DMS79 treated with DMSO at 0.1 percent for 48 hours (cell line): Measurements from ENCODE around the gene MYL2.

Source experiments
- DNase-seq: peaks from one replicate; lab custom pipeline; 2025; lab: John Stamatoyannopoulos, UW

MYL2 gene

DNA sequence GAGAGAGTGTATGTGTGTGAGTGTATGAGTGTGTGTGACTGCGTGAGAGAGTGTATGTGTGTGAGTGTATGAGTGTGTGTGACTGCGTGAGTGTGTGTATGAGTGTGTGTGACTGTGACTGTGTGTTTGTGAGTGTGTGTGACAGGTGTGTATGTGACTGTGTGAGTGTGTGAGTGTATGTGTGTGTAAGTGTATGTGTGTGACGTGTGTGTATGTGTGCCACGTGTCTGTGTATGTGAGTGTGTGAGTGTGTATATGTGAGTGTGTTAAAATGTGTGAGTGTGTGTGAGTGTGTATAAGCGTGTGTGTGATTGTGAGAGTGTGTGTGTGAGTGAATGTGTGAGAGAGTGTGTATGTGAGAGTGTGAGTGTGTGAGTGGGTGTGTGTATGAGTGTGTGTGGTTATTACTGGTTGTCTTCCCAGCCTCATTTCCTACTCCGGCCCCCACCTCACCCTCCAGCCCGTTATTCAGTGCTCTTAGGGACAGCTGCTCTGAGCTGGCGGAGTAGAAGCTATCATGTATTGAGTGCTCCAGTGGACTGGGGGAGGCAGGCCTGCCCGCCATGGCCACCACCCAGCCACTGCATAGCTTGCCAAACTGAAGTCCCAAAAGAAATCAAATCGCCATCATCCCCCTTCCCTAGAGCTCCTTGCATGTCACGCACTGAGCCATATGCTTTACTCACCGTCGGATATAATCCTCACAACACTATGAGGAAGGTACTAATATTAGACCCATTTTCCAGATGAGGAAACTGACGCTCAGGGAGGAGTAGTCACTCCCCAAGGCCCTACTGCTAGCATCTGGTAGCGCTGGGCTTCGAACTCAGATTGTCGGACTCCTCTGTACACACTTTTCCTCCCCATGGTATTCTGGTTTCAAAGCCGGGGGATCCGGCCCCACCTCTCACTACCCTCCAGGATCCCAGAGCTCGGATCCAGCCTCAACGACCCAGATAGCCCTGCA, 10.3 kb upstream of the MYL2 start:
- no peak for DNase-seq

DNA sequence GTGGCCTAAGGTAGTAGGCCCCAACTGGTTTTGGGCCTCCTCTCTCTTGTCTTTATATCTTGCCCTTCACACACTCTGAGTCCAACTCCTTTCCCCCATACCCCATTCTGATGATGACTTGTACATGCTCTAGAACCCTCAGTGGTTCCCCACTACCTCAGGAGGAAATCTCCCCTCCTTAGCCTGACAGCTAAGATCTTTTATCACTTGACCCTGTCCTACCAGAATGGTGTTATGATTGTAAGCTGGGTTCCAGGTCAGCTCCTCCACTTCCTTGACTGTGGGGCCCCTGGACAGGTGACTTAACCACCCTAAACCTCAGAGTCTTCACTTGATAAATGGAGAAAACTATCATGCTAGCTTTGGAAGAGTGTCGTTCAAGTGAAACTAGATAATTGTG, 9.4 kb upstream of the MYL2 start:
- DNase-seq: no peak

GRCh38 chr12:110928700-110929099, 8.3 kb upstream of the MYL2 start:
- DNase-seq: no peak

GRCh38 chr12:110927546-110927945, 7.2 kb upstream of the MYL2 start:
- DNase-seq: no peak

DNA sequence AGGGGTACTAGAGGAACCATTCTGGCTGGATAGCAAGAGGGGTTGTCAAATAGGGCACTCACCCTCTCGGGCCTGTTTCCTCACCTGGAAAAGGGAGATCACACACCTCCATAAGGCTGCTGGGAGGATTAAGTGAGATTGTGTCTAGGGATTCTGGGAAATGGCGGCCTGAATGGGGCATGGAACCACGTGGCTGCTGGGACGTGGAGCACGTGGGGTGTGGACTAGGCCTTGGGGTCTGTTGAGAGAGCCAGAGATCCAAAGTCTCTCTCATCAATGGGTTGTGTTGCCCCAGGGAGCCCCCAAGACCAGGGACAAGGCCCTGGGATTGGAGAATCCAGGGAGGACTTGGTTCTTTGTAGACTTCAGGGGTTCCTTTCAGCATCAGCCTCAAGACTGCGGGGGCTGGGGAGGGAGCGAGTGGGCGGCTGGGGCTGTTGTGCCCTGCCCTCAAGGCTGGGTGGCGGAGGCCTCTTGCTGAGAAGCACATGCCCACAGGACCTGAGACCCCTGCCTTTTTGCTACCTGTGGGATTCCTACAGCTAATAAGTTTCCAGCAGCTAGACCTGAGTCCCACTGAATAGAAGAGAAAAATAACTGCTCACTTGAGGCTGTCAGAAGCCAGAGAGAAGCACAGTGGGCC, 3.4 kb upstream of the MYL2 start:
- no peak for DNase-seq

DNA sequence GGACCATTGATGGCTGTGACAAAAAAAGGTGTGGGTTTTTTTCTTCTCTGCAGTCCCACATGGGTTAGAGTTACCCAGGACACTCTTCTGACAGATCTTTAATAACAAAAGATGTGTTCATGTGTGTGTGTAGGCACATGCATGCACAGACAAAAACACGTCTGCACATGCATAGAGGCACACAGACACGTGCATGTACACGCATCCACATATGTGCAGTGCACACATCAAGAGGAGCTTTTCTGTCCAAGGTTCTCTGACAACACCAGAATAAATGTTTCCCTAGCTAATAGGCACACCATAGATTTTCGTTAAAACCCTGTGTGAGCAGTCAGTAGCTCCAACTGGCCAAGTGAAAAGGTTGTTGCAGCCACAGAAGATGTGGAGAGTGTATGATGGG, 2.8 kb upstream of the MYL2 start:
- no peak for DNase-seq

DNA sequence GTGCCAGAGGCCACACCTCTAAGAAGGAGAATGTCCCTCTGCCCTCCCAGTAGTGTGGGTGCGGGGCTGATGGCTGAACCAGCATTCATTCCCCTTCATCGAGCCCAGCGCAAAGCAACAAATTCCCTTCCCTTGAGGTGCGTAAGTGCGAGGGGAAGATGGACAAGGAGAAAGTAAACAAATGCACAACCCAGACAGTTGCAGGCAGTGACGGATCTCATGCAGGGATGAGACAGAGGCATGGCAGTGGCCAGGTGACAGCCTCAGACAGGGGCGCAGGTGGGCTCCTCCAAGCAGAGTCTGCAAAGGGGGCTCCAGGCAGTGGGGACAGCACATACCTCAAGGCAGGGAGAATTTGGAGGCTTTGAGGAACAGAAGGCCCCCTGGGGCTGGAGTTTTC, 2.3 kb upstream of the MYL2 start:
- DNase-seq: no peak

DNA sequence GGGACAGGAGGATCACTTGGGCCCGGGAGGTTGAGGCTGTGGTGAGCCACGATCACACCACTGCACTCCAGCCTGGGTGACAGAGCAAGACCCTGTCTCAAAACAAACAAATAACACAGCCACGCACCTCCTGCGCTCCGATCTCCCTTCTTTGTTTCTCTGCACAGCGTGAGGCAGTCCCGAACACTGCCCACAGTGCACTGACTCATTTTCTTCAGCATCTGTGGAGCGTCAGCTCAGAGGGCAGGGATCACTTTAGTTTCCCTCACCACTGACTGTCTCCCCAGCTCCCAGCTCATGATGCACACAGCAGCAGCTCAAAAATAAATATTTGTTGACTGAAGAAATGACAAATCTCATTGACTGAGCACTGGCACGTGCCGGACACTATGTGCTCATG, 883 bp upstream of the MYL2 start:
- no peak for DNase-seq

DNA sequence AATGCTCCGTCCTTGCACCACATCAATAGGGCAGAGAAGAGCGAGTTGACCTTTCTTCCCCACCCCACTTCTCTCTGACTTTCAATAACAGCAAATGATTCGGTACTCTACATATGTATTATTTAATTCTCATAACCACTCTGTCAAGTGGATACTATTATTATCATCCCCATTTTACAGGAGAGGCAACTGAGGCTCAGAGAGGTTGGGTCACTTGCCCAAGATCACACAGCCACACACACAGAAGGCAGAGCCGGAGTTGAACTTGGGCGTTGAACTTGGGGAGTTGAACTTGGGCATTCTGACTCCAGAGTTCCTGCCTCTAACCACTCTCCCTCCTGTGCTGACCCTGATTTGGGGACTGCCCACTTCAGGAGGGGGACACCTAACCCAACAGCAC, 659 bp downstream of the MYL2 start:
- DNase-seq: no peak

DNA sequence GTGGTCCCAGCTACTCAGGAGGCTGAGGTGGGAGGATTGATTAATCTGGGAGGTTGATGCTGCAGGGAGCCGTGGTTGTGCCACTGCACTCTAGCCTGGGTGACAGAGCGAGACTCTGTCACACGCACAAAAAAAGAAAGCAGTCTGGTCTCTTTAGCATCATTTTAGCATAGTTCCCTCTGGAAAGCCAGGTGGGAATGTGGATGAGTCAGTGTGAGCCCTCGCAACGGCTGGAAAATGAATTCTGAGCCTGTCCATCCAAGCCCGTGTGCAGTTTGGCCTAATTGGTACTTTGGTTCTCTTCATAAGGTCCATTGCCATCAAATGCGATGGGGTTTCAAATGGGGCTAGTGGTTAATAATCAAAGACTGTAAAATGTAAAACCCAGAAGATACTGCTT, 2.4 kb downstream of the MYL2 start:
- DNase-seq: no peak

- no peak for DNase-seq
Measured at GRCh38 chr12:110917467-110917866, 2.9 kb downstream of the MYL2 start.

DNA sequence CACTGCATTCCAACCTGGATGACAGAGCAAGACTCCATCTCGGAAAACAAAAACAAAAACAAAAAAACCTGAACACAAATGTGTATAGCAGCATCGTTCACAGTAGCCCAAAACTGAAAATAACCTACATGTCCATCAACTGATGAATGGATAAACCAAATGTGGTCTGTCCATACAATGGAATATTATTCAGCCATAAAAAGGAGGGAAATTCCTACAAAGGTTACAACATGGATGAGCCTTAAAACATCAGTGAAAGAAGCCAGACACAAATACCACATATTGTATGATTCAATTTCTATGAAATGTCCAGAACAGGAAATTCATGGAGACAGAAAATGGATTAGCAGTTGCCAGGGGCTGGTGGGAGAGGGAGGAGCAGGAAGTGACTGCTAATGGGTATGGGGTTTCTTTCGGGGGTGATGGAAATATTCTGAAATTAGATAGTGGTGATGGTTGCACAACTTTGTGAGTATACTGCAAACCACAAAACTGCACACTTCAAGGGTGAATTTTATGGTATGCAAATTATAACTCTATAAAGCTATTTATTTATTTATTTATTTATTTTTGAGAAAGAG, 4.0 kb downstream of the MYL2 start:
- DNase-seq: no peak

DNA sequence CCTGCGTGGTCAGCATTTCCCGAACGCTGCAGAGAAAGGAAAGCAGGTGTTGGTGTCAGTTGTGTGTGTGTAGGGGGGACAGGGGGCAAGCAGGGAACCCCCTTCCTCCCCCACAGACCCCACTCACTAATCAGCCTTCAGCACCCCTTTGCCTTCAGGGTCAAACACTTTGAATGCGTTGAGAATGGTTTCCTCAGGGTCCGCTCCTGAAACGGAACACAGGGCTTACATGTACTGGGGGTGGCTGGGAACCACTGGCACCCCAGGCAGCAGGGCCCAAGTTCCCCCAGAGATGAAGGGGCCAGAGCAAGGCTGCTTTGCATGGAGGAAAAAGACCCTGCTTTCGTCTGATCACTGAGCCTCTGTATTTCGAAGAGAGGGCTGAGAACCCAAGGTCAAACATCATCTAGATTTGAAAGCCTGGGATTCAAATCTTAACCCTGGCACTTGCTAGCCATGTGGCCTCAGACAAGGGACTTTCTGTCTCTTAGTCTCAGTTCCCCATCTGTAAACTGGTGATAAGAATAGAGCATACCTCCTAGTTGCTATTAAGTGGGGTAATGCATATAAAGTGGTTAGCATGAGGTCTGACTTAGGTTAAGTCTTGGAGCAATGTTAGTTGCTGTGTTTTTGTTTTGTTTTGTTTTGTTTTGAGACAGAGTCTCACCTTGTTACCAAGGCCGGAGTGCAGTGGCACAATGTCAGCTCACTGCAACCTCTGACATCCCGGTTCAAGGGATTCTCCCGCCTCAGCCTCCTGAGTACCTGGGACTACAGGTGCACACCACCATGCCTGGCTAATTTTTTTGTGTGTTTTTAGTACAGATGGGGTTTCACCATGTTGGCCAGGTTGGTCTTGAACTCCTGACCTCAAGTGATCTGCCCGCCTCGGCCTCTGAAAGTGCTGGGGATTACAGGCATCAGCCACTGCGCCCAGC, 7.0 kb downstream of the MYL2 start:
- no peak for DNase-seq

DNA sequence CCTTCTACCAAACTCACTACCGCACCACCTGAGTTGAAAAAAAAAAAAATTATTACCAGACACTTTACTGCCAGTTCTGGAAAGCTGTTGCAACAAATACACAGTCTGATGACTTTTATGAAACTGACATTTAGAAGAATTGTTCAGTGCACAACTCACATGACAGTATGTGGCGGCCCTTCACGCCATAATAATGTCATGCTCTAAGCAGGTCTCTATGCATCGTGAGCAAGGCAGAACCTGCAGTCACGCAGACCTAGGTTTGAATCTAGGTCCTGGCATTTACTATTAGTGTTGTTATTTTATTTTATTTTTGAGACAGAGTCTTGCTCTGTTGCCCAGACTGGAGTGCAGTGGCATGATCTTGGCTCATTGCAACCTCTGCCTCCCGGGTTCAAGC, 8.1 kb downstream of the MYL2 start:
- DNase-seq: no peak

GRCh38 chr12:110908377-110909152, 11.8 kb downstream of the MYL2 start:
- DNase-seq: no peak

DNA sequence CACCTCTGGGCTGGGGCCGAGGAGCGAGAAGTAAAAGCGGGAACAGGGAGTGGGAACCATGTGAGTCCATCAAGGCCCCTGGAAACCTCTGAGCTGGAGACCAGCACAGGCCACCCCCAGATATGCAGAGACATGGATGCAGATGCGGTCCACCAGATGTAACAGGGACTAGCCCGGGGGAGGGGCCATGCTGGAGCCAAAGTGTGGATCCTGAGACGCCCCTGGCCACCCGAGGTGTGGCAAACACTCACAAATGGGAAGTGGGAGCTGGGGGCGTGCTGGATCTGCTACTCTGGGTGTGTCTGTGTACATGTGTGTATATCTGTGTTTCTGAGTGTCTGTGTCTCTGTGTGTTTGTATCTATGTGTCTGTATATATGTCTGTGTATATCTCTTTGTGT, 12.8 kb downstream of the MYL2 start:
- no peak for DNase-seq

- no peak for DNase-seq
Measured at GRCh38 chr12:110906985-110907384, 13.4 kb downstream of the MYL2 start.

DNA sequence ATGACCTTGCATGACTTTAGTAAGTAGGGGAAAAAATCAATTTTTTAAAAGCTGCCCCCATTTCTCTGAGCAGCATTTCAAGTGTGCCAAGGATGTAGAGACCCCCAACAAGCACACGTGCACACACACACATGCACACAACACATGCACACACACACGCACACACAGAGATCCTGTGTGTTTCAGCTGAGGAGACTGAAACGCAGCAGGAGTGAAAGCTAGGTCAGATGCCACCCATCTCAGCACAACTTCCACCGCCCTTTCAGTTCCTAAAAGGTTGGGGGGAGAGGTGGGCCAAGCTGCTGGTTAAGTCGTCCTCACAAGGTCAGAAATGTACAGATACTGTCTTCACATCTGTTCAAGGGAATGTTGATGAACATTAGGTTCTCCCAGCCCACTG, 13.9 kb downstream of the MYL2 start:
- no peak for DNase-seq

- no peak for DNase-seq
Measured at GRCh38 chr12:110906083-110906482, 14.3 kb downstream of the MYL2 start.

- DNase-seq: no peak
Measured at GRCh38 chr12:110903511-110903910, 16.9 kb downstream of the MYL2 start.

- no peak for DNase-seq
Measured at GRCh38 chr12:110901401-110901800, 19.0 kb downstream of the MYL2 start.
